Retinal pigment epithelial cell (primary cell): ENCODE results near the gene APOA5.

ENCODE experiments used
- DNase-seq: peaks from one replicate; pipeline ENCODE4 v3.0.0-alpha.2; 2010; ENCODE audit warnings: low read depth
- H3K4me3 ChIP-seq: 2 replicates; pipeline ENCODE4 v1.5.1; 2011; ENCODE audit warnings: mild to moderate bottlenecking, low read length, control low read depth, moderate library complexity
- CTCF ChIP-seq: conservative IDR thresholded peaks from 2 replicates; pipeline ENCODE4 v1.5.1; 2011; ENCODE audit warnings: low read depth, low read length, control low read depth, inconsistent platforms

The APOA5 gene

GRCh38 chr11:116794851-116795250, 3.2 kb upstream of the APOA5 start:
- no peak overlapping the region for H3K4me3 ChIP-seq
- no peak for TF ChIP-seq CTCF
- no peak for DNase-seq

GRCh38 chr11:116793772-116794097, 2.1 kb upstream of the APOA5 start:
- TF ChIP-seq CTCF, result no peak
- no peak for DNase-seq
- no peak overlapping the region for H3K4me3 ChIP-seq

- no peak for TF ChIP-seq CTCF
- DNase-seq, result no peak
- no peak overlapping the region for H3K4me3 ChIP-seq
Measured at GRCh38 chr11:116792869-116793771, 1.4 kb upstream of the APOA5 start.

GRCh38 chr11:116792144-116792868, 627 bp upstream of the APOA5 start:
- TF ChIP-seq CTCF, result no peak
- H3K4me3 ChIP-seq, result no peak overlapping the region
- DNase-seq, result no peak

- TF ChIP-seq CTCF, result peak; percentile 94
- no peak for DNase-seq
- no peak overlapping the region for H3K4me3 ChIP-seq
Measured at GRCh38 chr11:116791002-116791812, 472 bp downstream of the APOA5 start.

- no peak for DNase-seq
- no peak for TF ChIP-seq CTCF
Measured at GRCh38 chr11:116790167-116791001, 1.3 kb downstream of the APOA5 start.

More at GRCh38 chr11:116790167-116791001, 1.3 kb downstream of the APOA5 start:
- H3K4me3 ChIP-seq, result no peak overlapping the region
